Ishikawa (cell line): ENCODE measurements around the gene SNRPB.

ENCODE experiments used
- CEBPB ChIP-seq: IDR thresholded peaks from 2 replicates; pipeline ENCODE4 v1.6.1; 2012
- CREB1 ChIP-seq: IDR thresholded peaks from 2 replicates; pipeline ENCODE4 v1.6.1; 2012; ENCODE audit warnings: low read depth
- EGR1 ChIP-seq: IDR thresholded peaks from 2 replicates; pipeline ENCODE4 v1.6.1; 2012
- EP300 ChIP-seq: IDR thresholded peaks from 2 replicates; pipeline ENCODE4 v1.6.1; 2012; ENCODE audit warnings: borderline replicate concordance
- FOXM1 ChIP-seq: IDR thresholded peaks from 2 replicates; pipeline ENCODE4 v1.6.1; 2012; ENCODE audit warnings: low read depth, borderline replicate concordance
- NFIC ChIP-seq: IDR thresholded peaks from 2 replicates; pipeline ENCODE4 v1.6.1; 2012
- RAD21 ChIP-seq: IDR thresholded peaks from 2 replicates; pipeline ENCODE4 v1.6.1; 2012; ENCODE audit warnings: low read depth
- REST ChIP-seq: IDR thresholded peaks from 2 replicates; pipeline ENCODE4 v1.6.1; 2012; ENCODE audit warnings: low read depth, mild to moderate bottlenecking
- TAF1 ChIP-seq: IDR thresholded peaks from 2 replicates; pipeline ENCODE4 v1.6.1; 2012; ENCODE audit warnings: low read depth, mild to moderate bottlenecking
- TCF12 ChIP-seq: IDR thresholded peaks from 2 replicates; pipeline ENCODE4 v1.6.1; 2012; ENCODE audit warnings: low read depth
- TEAD4 ChIP-seq: IDR thresholded peaks from 2 replicates; pipeline ENCODE4 v1.6.1; 2012
- YY1 ChIP-seq: IDR thresholded peaks from 2 replicates; pipeline ENCODE4 v1.6.1; 2012; ENCODE audit warnings: low read depth
- ZBTB7A ChIP-seq: IDR thresholded peaks from 2 replicates; pipeline ENCODE4 v1.6.1; 2012; ENCODE audit warnings: low read depth
- TF ChIP-seq, protein P1 (sequence below): IDR thresholded peaks from 2 replicates; pipeline ENCODE4 v1.6.1; 2012
- TF ChIP-seq, protein P2 (sequence below): IDR thresholded peaks from 2 replicates; pipeline ENCODE4 v1.6.1; 2012

Gene SNRPB

DNA sequence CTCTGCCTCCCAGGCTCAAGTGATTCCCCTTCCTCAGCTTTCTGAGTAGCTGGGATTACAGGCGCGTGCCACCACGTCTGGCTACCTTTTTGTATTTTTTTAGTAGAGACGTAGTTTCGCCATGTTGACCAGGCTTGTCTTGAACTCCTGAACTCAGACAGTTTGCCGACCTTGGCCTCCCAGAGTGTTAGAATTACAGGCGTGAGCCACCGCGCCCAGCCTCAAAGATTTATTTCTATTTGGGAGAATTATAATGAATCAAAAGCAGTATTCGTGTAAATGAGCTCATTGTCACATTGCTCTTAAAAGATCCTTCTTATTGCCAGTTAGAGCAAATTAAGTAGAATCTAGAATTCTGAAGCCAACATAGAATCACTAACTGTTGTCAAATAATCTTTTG, 47.5 kb upstream of the SNRPB start:
- TF ChIP-seq CEBPB (no peak), TAF1 (no peak), NFIC (no peak), EGR1 (no peak), ZBTB7A (no peak), YY1 (no peak), TCF12 (no peak), CREB1 (no peak), EP300 (no peak), REST (no peak), TEAD4 (no peak), FOXM1 (no peak)
- TF ChIP-seq, protein P1, sequence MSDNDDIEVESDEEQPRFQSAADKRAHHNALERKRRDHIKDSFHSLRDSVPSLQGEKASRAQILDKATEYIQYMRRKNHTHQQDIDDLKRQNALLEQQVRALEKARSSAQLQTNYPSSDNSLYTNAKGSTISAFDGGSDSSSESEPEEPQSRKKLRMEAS = no peak
- TF ChIP-seq, protein P2, sequence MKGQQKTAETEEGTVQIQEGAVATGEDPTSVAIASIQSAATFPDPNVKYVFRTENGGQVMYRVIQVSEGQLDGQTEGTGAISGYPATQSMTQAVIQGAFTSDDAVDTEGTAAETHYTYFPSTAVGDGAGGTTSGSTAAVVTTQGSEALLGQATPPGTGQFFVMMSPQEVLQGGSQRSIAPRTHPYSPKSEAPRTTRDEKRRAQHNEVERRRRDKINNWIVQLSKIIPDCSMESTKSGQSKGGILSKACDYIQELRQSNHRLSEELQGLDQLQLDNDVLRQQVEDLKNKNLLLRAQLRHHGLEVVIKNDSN = no peak

- no peak for TF ChIP-seq RAD21
- no peak for TF ChIP-seq CREB1
Observed at GRCh38 chr20:2516399-2516798, 45.8 kb upstream of the SNRPB start.

GRCh38 chr20:2515203-2515602, 44.6 kb upstream of the SNRPB start:
- TF ChIP-seq FOXM1 (no peak), CEBPB (no peak), TCF12 (no peak), CREB1 (no peak)
- TF ChIP-seq, protein P2 = no peak

DNA sequence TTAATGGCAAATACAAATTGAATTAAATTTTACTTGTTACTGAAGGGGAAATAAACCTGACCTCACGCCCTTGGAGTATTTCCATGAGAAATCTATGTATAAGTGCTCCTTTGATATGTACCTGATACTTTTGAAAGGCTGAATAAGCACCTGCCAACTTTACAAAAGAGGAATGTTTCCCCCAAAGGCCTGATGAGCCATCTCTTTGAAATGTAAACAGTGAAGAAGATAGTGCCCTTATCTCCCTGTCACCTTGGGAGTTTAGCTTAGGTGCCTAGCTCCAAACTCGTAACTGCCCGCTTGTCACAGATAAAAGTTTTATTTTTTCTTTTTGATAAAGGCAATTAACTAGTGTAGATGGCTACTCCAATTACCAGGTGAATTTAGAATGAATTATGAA, 39.2 kb upstream of the SNRPB start:
- TF ChIP-seq NFIC = no peak
- no peak for TF ChIP-seq TAF1
- no peak for TF ChIP-seq TEAD4
- no peak for TF ChIP-seq ZBTB7A
- no peak for TF ChIP-seq EGR1
- no peak for TF ChIP-seq REST
- TF ChIP-seq, protein P2 = no peak
- TF ChIP-seq FOXM1 = no peak
- TF ChIP-seq TCF12 = no peak
- TF ChIP-seq CEBPB = no peak
- no peak for TF ChIP-seq YY1
- TF ChIP-seq RAD21 = no peak
- no peak for TF ChIP-seq EP300
- TF ChIP-seq, protein P1 = no peak
- TF ChIP-seq CREB1 = no peak

GRCh38 chr20:2509468-2509781, 38.8 kb upstream of the SNRPB start:
- TF ChIP-seq EGR1 = no peak
- TF ChIP-seq TEAD4 = no peak
- no peak for TF ChIP-seq TCF12
- TF ChIP-seq CREB1 = no peak
- no peak for TF ChIP-seq ZBTB7A
- TF ChIP-seq FOXM1 = no peak
- no peak for TF ChIP-seq TAF1
- no peak for TF ChIP-seq YY1
- TF ChIP-seq, protein P2 = no peak
- no peak for TF ChIP-seq CEBPB
- no peak for TF ChIP-seq NFIC
- TF ChIP-seq, protein P1 = no peak

DNA sequence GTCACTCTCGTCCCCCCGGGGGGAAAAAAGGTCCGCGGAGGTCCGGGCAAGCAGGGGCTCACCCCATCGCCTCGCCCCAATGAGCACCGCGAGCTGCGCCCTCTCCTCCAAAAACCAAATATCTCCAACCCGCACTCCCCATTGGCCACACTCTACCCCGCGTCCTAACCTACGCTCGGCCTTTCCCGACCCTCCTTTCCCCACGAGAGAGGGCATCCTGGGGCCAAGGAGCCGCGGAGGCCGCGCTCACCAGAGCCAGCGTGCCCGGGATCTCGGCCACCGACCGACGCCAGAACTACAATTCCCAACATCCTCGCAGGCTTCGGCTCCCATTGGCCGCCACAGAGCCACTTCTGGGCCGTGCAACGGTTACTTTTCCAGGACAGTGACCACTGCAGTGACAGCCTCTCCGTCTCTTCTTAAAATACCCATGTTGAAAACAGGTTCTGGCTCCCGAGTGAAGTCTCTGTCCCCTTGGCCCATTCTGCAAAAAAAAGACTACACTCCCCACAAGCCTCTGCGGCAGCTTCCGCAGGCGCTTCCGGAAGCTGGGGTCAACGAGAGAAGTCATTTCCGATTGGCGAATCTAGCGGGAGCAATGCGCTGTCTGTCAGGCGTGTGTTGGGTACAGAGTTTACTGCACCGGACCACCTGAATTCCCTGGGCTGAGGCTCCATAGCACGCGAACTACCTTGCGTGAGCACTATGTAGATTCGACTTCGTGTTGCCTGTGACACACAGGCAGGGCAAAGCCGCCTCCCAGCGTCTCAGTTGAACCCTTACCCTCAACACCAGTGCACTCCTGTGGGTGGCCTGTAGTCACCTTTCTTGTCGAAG, 38.3 kb upstream of the SNRPB start, which contains the start of gene ZNF343:
Gene ZNF343 (minus strand): TSS at position 285 of the 837 bp plus-strand sequence. CDS start 15,020 bp downstream, outside the sequence.
- peak; percentile 70 for TF ChIP-seq TAF1
- peak; percentile 54; the same call in 1 of the 2 replicates for TF ChIP-seq YY1
- peak; percentile 36; the same call in 1 of the 2 replicates for TF ChIP-seq TCF12
- 0 out of 2 replicates have a peak, but pooled peaks have one; percentile 36 for TF ChIP-seq CREB1
- no peak for TF ChIP-seq FOXM1
- TF ChIP-seq, protein P1 = peak; percentile 85
